ENCODE results near the gene MTTP. TPM values are rescaled to one million over a fixed set of nuclear protein-coding genes. Genes with fewer than 3 reads are reported as not detected.

Gene MTTP
- total and polyA plus RNA-seq, 2 experiments from 2014 or later, result 0.08 to 0.14 TPM

DNA sequence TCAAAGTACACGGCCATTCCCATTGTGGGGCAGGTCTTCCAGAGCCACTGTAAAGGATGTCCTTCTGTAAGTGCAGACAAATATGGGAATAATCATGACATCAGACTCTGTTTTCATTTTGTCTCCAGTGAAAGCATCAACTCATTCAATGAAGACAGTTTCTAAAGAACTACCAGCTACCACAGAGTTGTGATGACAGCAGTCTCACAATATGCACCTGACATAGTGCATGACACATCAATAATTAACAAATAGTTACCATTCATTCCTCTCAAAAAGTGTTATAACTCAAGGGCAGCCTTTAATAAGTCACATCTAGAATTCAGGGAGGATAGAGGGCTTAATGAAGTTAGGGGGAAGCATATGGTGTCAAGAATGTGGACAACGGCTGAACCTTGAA is 20.2 kb downstream of the MTTP start (continued):
- TF ChIP-seq, protein P1, sequence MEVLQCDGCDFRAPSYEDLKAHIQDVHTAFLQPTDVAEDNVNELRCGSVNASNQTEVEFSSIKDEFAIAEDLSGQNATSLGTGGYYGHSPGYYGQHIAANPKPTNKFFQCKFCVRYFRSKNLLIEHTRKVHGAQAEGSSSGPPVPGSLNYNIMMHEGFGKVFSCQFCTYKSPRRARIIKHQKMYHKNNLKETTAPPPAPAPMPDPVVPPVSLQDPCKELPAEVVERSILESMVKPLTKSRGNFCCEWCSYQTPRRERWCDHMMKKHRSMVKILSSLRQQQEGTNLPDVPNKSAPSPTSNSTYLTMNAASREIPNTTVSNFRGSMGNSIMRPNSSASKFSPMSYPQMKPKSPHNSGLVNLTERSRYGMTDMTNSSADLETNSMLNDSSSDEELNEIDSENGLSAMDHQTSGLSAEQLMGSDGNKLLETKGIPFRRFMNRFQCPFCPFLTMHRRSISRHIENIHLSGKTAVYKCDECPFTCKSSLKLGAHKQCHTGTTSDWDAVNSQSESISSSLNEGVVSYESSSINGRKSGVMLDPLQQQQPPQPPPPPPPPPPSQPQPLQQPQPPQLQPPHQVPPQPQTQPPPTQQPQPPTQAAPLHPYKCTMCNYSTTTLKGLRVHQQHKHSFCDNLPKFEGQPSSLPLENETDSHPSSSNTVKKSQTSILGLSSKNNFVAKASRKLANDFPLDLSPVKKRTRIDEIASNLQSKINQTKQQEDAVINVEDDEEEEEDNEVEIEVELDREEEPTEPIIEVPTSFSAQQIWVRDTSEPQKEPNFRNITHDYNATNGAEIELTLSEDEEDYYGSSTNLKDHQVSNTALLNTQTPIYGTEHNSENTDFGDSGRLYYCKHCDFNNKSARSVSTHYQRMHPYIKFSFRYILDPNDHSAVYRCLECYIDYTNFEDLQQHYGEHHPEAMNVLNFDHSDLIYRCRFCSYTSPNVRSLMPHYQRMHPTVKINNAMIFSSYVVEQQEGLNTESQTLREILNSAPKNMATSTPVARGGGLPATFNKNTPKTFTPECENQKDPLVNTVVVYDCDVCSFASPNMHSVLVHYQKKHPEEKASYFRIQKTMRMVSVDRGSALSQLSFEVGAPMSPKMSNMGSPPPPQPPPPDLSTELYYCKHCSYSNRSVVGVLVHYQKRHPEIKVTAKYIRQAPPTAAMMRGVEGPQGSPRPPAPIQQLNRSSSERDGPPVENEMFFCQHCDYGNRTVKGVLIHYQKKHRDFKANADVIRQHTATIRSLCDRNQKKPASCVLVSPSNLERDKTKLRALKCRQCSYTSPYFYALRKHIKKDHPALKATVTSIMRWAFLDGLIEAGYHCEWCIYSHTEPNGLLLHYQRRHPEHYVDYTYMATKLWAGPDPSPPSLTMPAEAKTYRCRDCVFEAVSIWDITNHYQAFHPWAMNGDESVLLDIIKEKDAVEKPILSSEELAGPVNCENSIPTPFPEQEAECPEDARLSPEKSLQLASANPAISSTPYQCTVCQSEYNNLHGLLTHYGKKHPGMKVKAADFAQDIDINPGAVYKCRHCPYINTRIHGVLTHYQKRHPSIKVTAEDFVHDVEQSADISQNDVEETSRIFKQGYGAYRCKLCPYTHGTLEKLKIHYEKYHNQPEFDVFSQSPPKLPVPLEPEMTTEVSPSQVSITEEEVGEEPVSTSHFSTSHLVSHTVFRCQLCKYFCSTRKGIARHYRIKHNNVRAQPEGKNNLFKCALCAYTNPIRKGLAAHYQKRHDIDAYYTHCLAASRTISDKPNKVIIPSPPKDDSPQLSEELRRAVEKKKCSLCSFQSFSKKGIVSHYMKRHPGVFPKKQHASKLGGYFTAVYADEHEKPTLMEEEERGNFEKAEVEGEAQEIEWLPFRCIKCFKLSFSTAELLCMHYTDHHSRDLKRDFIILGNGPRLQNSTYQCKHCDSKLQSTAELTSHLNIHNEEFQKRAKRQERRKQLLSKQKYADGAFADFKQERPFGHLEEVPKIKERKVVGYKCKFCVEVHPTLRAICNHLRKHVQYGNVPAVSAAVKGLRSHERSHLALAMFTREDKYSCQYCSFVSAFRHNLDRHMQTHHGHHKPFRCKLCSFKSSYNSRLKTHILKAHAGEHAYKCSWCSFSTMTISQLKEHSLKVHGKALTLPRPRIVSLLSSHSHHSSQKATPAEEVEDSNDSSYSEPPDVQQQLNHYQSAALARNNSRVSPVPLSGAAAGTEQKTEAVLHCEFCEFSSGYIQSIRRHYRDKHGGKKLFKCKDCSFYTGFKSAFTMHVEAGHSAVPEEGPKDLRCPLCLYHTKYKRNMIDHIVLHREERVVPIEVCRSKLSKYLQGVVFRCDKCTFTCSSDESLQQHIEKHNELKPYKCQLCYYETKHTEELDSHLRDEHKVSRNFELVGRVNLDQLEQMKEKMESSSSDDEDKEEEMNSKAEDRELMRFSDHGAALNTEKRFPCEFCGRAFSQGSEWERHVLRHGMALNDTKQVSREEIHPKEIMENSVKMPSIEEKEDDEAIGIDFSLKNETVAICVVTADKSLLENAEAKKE (CRISPR knock-in tag; IDR thresholded peaks at IDR 0.05), result no peak
- TF ChIP-seq, protein P2, sequence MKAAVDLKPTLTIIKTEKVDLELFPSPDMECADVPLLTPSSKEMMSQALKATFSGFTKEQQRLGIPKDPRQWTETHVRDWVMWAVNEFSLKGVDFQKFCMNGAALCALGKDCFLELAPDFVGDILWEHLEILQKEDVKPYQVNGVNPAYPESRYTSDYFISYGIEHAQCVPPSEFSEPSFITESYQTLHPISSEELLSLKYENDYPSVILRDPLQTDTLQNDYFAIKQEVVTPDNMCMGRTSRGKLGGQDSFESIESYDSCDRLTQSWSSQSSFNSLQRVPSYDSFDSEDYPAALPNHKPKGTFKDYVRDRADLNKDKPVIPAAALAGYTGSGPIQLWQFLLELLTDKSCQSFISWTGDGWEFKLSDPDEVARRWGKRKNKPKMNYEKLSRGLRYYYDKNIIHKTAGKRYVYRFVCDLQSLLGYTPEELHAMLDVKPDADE (IDR thresholded peaks at IDR 0.05), result no peak

DNA sequence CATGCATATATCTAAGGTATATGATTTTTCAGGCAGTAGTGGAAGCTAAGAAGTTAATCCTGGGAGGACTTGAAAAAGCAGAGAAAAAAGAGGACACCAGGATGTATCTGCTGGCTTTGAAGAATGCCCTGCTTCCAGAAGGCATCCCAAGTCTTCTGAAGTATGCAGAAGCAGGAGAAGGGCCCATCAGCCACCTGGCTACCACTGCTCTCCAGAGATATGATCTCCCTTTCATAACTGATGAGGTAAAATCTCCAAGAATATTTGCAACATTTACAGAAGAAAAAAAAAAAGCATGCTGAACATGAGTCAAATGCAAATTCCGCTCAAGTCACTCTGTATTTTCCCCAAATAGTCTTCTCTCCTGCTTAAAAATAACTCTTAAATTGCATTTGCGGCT is 32.1 kb downstream of the MTTP start:
- Histone ChIP-seq H3K79me2 (replicated peaks; ENCODE audit: insufficient read depth) (no peaks in the 10 kb centered on the region), H3F3A (replicated peaks; ENCODE audit: low read depth) (no peaks in the 10 kb centered on the region), H3K36me3 (ENCODE audit: insufficient read depth) (no peaks in the 10 kb centered on the region), H3K27ac (ENCODE audit: low read depth) (no peak overlapping the region), H3K4me1 (ENCODE audit: insufficient read depth) (no peaks in the 10 kb centered on the region), H2AFZ (no peak overlapping the region), H3K27me3 (ENCODE audit: insufficient read depth) (no peaks in the 10 kb centered on the region), H3K4me2 (no peak overlapping the region), H3K4me3 (no peak overlapping the region), H3K9me2 (ENCODE audit: insufficient read depth) (0 out of 2 replicates have a peak, but pooled peaks cover 4% of the 10 kb centered on the region), H4K20me1 (replicated peaks; ENCODE audit: insufficient read depth) (no peaks in the 10 kb centered on the region)
- no peaks in the 10 kb centered on the region for H3K27me3 Mint-ChIP-seq (ENCODE audit: insufficient read depth, low read depth, poor library complexity)
- H3K27ac Mint-ChIP-seq, result no peak overlapping the region
- peaks cover 5% of the 10 kb centered on the region; the same call in 2 of the 3 replicates for H3K4me1 Mint-ChIP-seq
- DNase-seq (ENCODE audit: low spot score) (no peak), ATAC-seq (no peak)
- no peak overlapping the region for H3K4me3 Mint-ChIP-seq
- no peaks in the 10 kb centered on the region for H3K9me3 Mint-ChIP-seq
- no peaks in the 10 kb centered on the region for H3K36me3 Mint-ChIP-seq (ENCODE audit: low read depth)
- TF ChIP-seq CTCF (conservative IDR thresholded peaks at IDR 0.05; ENCODE audit: low read depth in 2 of 2) (no peak), JUNB (IDR thresholded peaks at IDR 0.05; ENCODE audit: unreplicated experiment) (no peak), ZNF114 (CRISPR knock-in tag; IDR thresholded peaks at IDR 0.05) (no peak), POLR2AphosphoS5 (IDR thresholded peaks at IDR 0.05; ENCODE audit: low read depth) (no peak), EZH2phosphoT487 (IDR thresholded peaks at IDR 0.05; ENCODE audit: unreplicated experiment) (no peak)
- TF ChIP-seq, protein P1 (CRISPR knock-in tag; IDR thresholded peaks at IDR 0.05), result no peak
